PC-3 (cell line): ENCODE data around the gene KRTAP3-2. TPM values are rescaled to one million over a fixed set of nuclear protein-coding genes. Genes with fewer than 3 reads are reported as not detected.

ENCODE experiments used
- ATAC-seq: fragments of 200-7000 bp; cut with Tn5 transposase; 2 replicates; pipeline ENCODE4 v1.9.1; 2020; ENCODE audit warnings: mild to moderate bottlenecking, moderate library complexity
- BruUV-seq: library from RNA; stranded (reverse); fragments of 400-500 nt; replicated peaks from 2 replicates; lab custom pipeline; 2021; lab: Mats Ljungman, UMichigan
- CTCF ChIA-PET: fragments of 300-600 bp; sonication (Branson Sonifier 250); formaldehyde crosslinking; loops from one replicate; lab custom pipeline; 2022; ENCODE audit warnings: antibody characterized with exemption; lab: Charles Lee
- POLR2A ChIA-PET: fragments of 300-600 bp; sonication (Branson Sonifier 250); formaldehyde crosslinking; loops from one replicate; lab custom pipeline; 2022; ENCODE audit warnings: antibody characterized with exemption; ENCODE audit not compliant: unreplicated experiment; lab: Charles Lee
- DNase-seq: peaks from one replicate; pipeline ENCODE4 v3.0.0-alpha.2; 2015
- H2AFZ ChIP-seq: fragments of 300-600 bp; sonication (generic); 2 replicates; pipeline ENCODE4 v1.6.0; 2016; ENCODE audit warnings: antibody characterized with exemption, low read length
- H3F3A ChIP-seq: fragments of 300-600 bp; sonication (generic); one replicate; pipeline ENCODE4 v1.6.0; 2017; ENCODE audit warnings: antibody characterized with exemption, low read length, control low read depth, mild to moderate bottlenecking; ENCODE audit not compliant: unreplicated experiment
- H3K27ac ChIP-seq: fragments of 300-600 bp; sonication (generic); 2 replicates; pipeline ENCODE4 v1.5.1; 2016; ENCODE audit warnings: mild to moderate bottlenecking, low read length
- H3K27me3 ChIP-seq: fragments of 300-600 bp; sonication (generic); 2 replicates; pipeline ENCODE4 v1.6.1; 2016; ENCODE audit warnings: low read length, mixed read lengths
- H3K36me3 ChIP-seq: fragments of 300-600 bp; sonication (generic); 2 replicates; pipeline ENCODE4 v1.6.1; 2016; ENCODE audit warnings: low read depth, mixed run types, low read length, mixed read lengths
- H3K4me1 ChIP-seq: fragments of 300-600 bp; sonication (generic); 2 replicates; pipeline ENCODE4 v1.5.1; 2016; ENCODE audit warnings: low read length; ENCODE audit not compliant: insufficient read depth
- H3K4me2 ChIP-seq: fragments of 300-600 bp; sonication (generic); 2 replicates; pipeline ENCODE4 v1.6.0; 2016; ENCODE audit warnings: low read length
- H3K4me3 ChIP-seq: fragments of 300-600 bp; sonication (generic); 2 replicates; pipeline ENCODE4 v1.5.1; 2016; ENCODE audit warnings: mild to moderate bottlenecking, low read length, mixed read lengths
- H3K79me2 ChIP-seq: fragments of 300-600 bp; sonication (generic); 2 replicates; pipeline ENCODE4 v1.6.1; 2017; ENCODE audit warnings: low read length, mixed read lengths
- H3K9ac ChIP-seq: fragments of 300-600 bp; sonication (generic); 2 replicates; pipeline ENCODE4 v1.6.0; 2016; ENCODE audit warnings: mild to moderate bottlenecking, low read length
- H3K9me2 ChIP-seq: fragments of 300-600 bp; sonication (generic); replicated peaks from 2 replicates; pipeline ENCODE4 v1.6.1; 2016; ENCODE audit warnings: mixed run types, low read length, mixed read lengths
- H3K9me3 ChIP-seq: fragments of 300-600 bp; sonication (generic); 2 replicates; pipeline ENCODE4 v1.6.1; 2016; ENCODE audit warnings: low read length, mixed read lengths
- H4K20me1 ChIP-seq: fragments of 300-600 bp; sonication (generic); 2 replicates; pipeline ENCODE4 v1.6.1; 2016; ENCODE audit warnings: low read length, mixed read lengths
- EZH2 ChIP-seq: fragments of 300-600 bp; sonication (generic); IDR thresholded peaks from one replicate; pipeline ENCODE4 v1.6.1; 2017; ENCODE audit warnings: antibody characterized with exemption, mild to moderate bottlenecking, low read length; ENCODE audit not compliant: unreplicated experiment
- EZH2phosphoT487 ChIP-seq: fragments of 300-600 bp; sonication (generic); IDR thresholded peaks from 2 replicates; pipeline ENCODE4 v1.6.1; 2018; ENCODE audit warnings: mild to moderate bottlenecking, antibody characterized with exemption, low read length, borderline replicate concordance
- intact Hi-C: fragments of 100-400 bp; cut with micrococcal nuclease; formaldehyde crosslinking; loops from 2 replicates; pipeline ENCODE4 v1.9.0; 2023
- total RNA-seq: library from RNA; depleted of rRNA; stranded (reverse); fragments of >200 nt; gene quantifications from 2 replicates; pipeline ENCODE4 v1.2.3, GENCODE V29; 2014
- TF ChIP-seq, protein P1 (sequence below): fragments of 300-600 bp; sonication (generic); conservative IDR thresholded peaks from 2 replicates; pipeline ENCODE4 v1.5.1; 2017; ENCODE audit warnings: antibody characterized with exemption, low read depth, mild to moderate bottlenecking, low read length

The KRTAP3-2 gene
- total RNA-seq, 1 experiment from 2014 or later, result not detected

DNA sequence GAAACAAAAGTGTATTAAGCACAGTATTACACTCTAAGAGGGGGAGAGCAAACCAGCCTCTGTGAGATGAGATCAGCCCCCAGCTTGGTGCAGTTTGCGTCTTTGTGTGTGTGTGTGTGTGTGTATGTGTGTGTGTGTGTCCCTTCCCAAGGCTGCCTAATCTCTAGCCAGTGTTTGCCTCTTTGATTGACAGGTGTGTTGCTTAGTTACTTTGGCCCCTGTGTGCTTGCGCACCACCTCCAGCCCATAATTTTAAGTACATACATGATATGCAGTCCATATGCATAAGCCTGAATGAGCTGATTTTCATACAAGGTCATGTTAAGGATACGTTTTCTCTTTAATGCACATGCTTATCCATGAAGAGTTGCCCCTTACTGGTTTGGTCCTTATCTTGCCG is 2.1 kb upstream of the KRTAP3-2 start:
- H2AFZ ChIP-seq, result no peak overlapping the region
- ChIA-PET CTCF (no interaction called here), POLR2A (no interaction called here)
- TF ChIP-seq, protein P1, sequence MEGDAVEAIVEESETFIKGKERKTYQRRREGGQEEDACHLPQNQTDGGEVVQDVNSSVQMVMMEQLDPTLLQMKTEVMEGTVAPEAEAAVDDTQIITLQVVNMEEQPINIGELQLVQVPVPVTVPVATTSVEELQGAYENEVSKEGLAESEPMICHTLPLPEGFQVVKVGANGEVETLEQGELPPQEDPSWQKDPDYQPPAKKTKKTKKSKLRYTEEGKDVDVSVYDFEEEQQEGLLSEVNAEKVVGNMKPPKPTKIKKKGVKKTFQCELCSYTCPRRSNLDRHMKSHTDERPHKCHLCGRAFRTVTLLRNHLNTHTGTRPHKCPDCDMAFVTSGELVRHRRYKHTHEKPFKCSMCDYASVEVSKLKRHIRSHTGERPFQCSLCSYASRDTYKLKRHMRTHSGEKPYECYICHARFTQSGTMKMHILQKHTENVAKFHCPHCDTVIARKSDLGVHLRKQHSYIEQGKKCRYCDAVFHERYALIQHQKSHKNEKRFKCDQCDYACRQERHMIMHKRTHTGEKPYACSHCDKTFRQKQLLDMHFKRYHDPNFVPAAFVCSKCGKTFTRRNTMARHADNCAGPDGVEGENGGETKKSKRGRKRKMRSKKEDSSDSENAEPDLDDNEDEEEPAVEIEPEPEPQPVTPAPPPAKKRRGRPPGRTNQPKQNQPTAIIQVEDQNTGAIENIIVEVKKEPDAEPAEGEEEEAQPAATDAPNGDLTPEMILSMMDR, result no peak
- TF ChIP-seq EZH2 (no peak), EZH2phosphoT487 (no peak)
- H3K36me3 ChIP-seq, result no peaks in the 10 kb centered on the region
- ATAC-seq (no peak), DNase-seq (no peak)
- H3K79me2 ChIP-seq, result no peaks in the 10 kb centered on the region
- no peaks in the 10 kb centered on the region for H3K27me3 ChIP-seq
- no peaks in the 10 kb centered on the region for H4K20me1 ChIP-seq
- no peaks in the 10 kb centered on the region for H3F3A ChIP-seq
- H3K4me2 ChIP-seq, result no peak overlapping the region
- peaks cover 21% of the 10 kb centered on the region for H3K4me1 ChIP-seq
- intact Hi-C loops, result loop anchor here (10.0 kb wide), 2 partner anchors 63 to 87 kb away; partner anchors contain the start of genes KRTAP2-3 and KRTAP2-4
- no peaks in the 10 kb centered on the region for H3K9me2 ChIP-seq
- H3K9me3 ChIP-seq, result no peaks in the 10 kb centered on the region
- no peak overlapping the region for H3K4me3 ChIP-seq
- no peak overlapping the region for H3K9ac ChIP-seq
- no TSS peak for BruUV-seq
- no peak overlapping the region for H3K27ac ChIP-seq

DNA sequence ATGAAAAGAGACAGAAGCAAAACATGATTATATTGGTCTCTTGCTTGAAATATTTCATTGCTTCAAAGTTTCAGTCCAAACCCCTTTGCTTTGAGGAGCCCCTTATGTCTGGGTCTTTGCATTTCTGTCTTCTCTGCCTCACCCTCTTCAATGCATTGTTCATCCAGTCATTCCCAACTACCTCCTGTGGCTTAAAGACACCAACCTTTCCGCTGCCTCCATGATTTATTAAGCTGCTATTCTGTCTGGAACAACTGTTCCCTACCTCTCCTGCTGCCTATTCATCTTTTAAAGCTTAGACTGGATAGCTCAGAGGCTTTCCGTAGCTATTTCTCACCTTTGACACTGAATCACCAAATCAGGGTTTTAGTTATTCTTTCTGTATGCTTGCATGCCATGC is 2.3 kb downstream of the KRTAP3-2 start:
- H3K4me2 ChIP-seq, result no peak overlapping the region
- no peak for ATAC-seq
- intact Hi-C loops, result no loop called here
- no peaks in the 10 kb centered on the region for H3K27me3 ChIP-seq
- peaks cover 9% of the 10 kb centered on the region for H3K4me1 ChIP-seq
- H4K20me1 ChIP-seq, result no peaks in the 10 kb centered on the region
- H3K9me2 ChIP-seq, result no peaks in the 10 kb centered on the region
- no peaks in the 10 kb centered on the region for H3K9me3 ChIP-seq
- TF ChIP-seq EZH2 (no peak), EZH2phosphoT487 (no peak)
- TF ChIP-seq, protein P1, result no peak
- ChIA-PET POLR2A (no interaction called here), CTCF (no interaction called here)
- no peak for DNase-seq
- no peak overlapping the region for H3K9ac ChIP-seq
- no peaks in the 10 kb centered on the region for H3K79me2 ChIP-seq
- BruUV-seq, result no TSS peak
- no peak overlapping the region for H2AFZ ChIP-seq
- H3F3A ChIP-seq, result no peaks in the 10 kb centered on the region
- H3K27ac ChIP-seq, result no peak overlapping the region
- no peaks in the 10 kb centered on the region for H3K36me3 ChIP-seq
- H3K4me3 ChIP-seq, result no peak overlapping the region

DNA sequence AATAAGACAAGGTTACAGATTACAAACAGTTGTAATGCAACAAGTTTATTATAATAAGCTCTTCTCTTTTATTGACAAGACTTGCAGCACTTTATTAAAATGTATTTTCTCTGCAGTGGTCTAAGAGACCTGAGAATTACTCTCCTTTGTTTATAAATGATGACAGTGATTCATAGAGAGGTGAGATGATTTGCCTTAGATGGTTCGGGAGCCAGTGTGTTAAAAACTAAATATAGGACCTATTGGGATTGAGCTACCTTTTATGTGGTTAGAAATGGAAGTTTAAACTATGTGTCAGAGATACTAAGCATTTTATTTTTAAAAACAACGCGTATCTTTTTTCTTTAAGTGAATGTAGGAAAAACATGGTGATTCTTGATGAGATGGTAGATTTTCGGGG is 2.9 kb downstream of the KRTAP3-2 start:
- DNase-seq (no peak), ATAC-seq (no peak)
- H3K79me2 ChIP-seq, result no peaks in the 10 kb centered on the region
- H3K36me3 ChIP-seq, result no peaks in the 10 kb centered on the region
- no peak overlapping the region for H3K4me3 ChIP-seq
- no peaks in the 10 kb centered on the region for H3K27me3 ChIP-seq
- no peaks in the 10 kb centered on the region for H3K9me2 ChIP-seq
- peaks cover 5% of the 10 kb centered on the region for H3K4me1 ChIP-seq
- H3K9me3 ChIP-seq, result no peaks in the 10 kb centered on the region
- CTCF ChIA-PET, result no interaction called here
- intact Hi-C loops, result no loop called here
- BruUV-seq, result no TSS peak
- H2AFZ ChIP-seq, result no peak overlapping the region
- no peak overlapping the region for H3K9ac ChIP-seq
- H3K4me2 ChIP-seq, result no peak overlapping the region
- H3F3A ChIP-seq, result no peaks in the 10 kb centered on the region
- TF ChIP-seq, protein P1, result no peak
- TF ChIP-seq EZH2, result no peak
- no peak for TF ChIP-seq EZH2phosphoT487
- H3K27ac ChIP-seq, result no peak overlapping the region
- H4K20me1 ChIP-seq, result no peaks in the 10 kb centered on the region
- POLR2A ChIA-PET, result no interaction called here
